Esophagus muscularis mucosa (tissue), 3 donors: Measurements from ENCODE around the gene PARP1.

Experiments used
- CTCF ChIP-seq, 3 experiments: fragments of 200-600 bp in 2 of 3; fragments of 450-650 bp in 1 of 3; sonication (generic) in 2 of 3; IDR thresholded peaks; one replicate each; pipeline ENCODE4 v1.5.1; 2017 to 2019; ENCODE audit warnings: antibody characterized with exemption in 3 of 3, mild to moderate bottlenecking in 2 of 3, moderate library complexity in 1 of 3
- POLR2A ChIP-seq: fragments of 450-650 bp; IDR thresholded peaks from one replicate; pipeline ENCODE4 v1.6.1; 2017; ENCODE audit warnings: antibody characterized with exemption, moderate library complexity, mild to moderate bottlenecking, low read depth

GRCh38 chr1:226381226-226381998 is 26.5 kb downstream of the PARP1 start:
- TF ChIP-seq POLR2A (no peak), CTCF (IDR thresholded peaks at IDR 0.05) (no peak)
